Hepatocyte (in vitro differentiated cells): ENCODE data around the gene TTC7B. TPM values are rescaled to one million over a fixed set of nuclear protein-coding genes. Genes with fewer than 3 reads are reported as not detected.
A peak's percentile ranks its signal among the peaks of the same experiment; 100 is the strongest.

Experiments
- DNase-seq: peaks from one replicate; pipeline ENCODE4 v3.0.0-alpha.2; 2016; ENCODE audit warnings: low spot score
- H2AFZ ChIP-seq: fragments of 200-600 bp; sonication (generic); 2 replicates; pipeline ENCODE4 v1.6.0; 2016; ENCODE audit warnings: antibody characterized with exemption, mild to moderate bottlenecking
- H3K27ac ChIP-seq: fragments of 200-600 bp; sonication (generic); 2 replicates; pipeline ENCODE4 v1.5.1; 2016; ENCODE audit warnings: mild to moderate bottlenecking
- H3K27me3 ChIP-seq: fragments of 200-600 bp; sonication (generic); 2 replicates; pipeline ENCODE4 v1.6.1; 2016
- H3K36me3 ChIP-seq: fragments of 200-600 bp; sonication (generic); replicated peaks from 2 replicates; pipeline ENCODE4 v1.5.1; 2016; ENCODE audit warnings: low read depth; ENCODE audit not compliant: insufficient read depth
- H3K4me1 ChIP-seq: fragments of 200-600 bp; sonication (generic); 2 replicates; pipeline ENCODE4 v1.5.1; 2016; ENCODE audit warnings: mild to moderate bottlenecking, moderate library complexity; ENCODE audit not compliant: insufficient read depth
- H3K4me2 ChIP-seq: fragments of 200-600 bp; sonication (generic); 2 replicates; pipeline ENCODE4 v1.6.0; 2016
- H3K4me3 ChIP-seq: fragments of 200-600 bp; sonication (generic); 2 replicates; pipeline ENCODE4 v1.5.1; 2016; ENCODE audit warnings: mild to moderate bottlenecking
- H3K79me2 ChIP-seq: fragments of 200-600 bp; sonication (generic); 2 replicates; pipeline ENCODE4 v1.6.0; 2017; ENCODE audit warnings: mild to moderate bottlenecking
- H3K9me2 ChIP-seq: fragments of 200-600 bp; sonication (generic); replicated peaks from 2 replicates; pipeline ENCODE4 v1.6.0; 2017; ENCODE audit warnings: mild to moderate bottlenecking; ENCODE audit not compliant: insufficient read depth
- H3K9me3 ChIP-seq: fragments of 200-600 bp; sonication (generic); 2 replicates; pipeline ENCODE4 v1.5.1; 2016; ENCODE audit warnings: low read depth, mild to moderate bottlenecking
- H4K20me1 ChIP-seq: fragments of 200-600 bp; sonication (generic); 2 replicates; pipeline ENCODE4 v1.6.0; 2016; ENCODE audit warnings: mild to moderate bottlenecking; ENCODE audit not compliant: insufficient read depth, poor library complexity, severe bottlenecking
- EZH2 ChIP-seq: fragments of 200-600 bp; sonication (generic); IDR thresholded peaks from 2 replicates; pipeline ENCODE4 v1.6.1; 2016; ENCODE audit warnings: antibody characterized with exemption, mild to moderate bottlenecking, borderline replicate concordance
- EZH2phosphoT487 ChIP-seq: fragments of 200-600 bp; sonication (generic); IDR thresholded peaks from one replicate; pipeline ENCODE4 v1.6.1; 2018; ENCODE audit warnings: antibody characterized with exemption, mild to moderate bottlenecking, low read depth, moderate library complexity; ENCODE audit not compliant: unreplicated experiment, severe bottlenecking
- WGBS: methylation state at CpG from one replicate; pipeline ENCODE4 v1.1.6; 2016; ENCODE audit warnings: low lambda C conversion rate; ENCODE audit errors: missing lambda C conversion rate; 5-methylcytosine and 5-hydroxymethylcytosine counted together
- polyA plus RNA-seq: library from polyadenylated mRNA; unstranded; fragments of >200 nt; fragmentation: Nextera tagmentation; extraction: Ambion mirVana; gene quantifications from 2 replicates; pipeline ENCODE4 v1.2.1, GENCODE V29; 2016
- total RNA-seq: library from RNA; depleted of rRNA; stranded (reverse); fragments of >200 nt; gene quantifications from 2 replicates; pipeline ENCODE4 v1.2.3, GENCODE V29; 2014
- TF ChIP-seq, protein P1 (sequence below): fragments of 200-600 bp; sonication (generic); IDR thresholded peaks from 2 replicates; pipeline ENCODE4 v1.5.1; 2016; ENCODE audit warnings: antibody characterized with exemption, mild to moderate bottlenecking; ENCODE audit not compliant: poor library complexity

Gene TTC7B
- total and polyA plus RNA-seq, 2 experiments from 2014 or later: 10.7 to 25.5 TPM

DNA sequence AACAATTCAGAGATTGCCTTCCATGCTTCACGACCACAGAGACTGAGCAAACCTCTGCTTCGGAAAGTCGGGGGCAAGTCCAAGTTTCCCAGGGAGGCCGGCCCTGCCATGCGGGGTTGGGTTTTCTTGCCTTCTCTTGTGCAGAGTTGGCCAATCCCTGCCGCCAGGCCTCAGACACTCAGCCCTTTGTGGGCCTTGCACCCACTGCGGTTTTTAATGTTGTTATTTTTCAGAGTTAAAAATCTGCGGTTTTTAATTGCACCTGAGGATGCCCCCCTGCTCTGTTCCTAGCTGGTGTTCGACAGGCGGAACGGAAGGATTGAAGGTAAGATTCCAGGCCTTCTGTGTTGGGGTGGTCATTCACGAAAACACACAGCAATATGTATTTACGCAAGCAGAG is 310.7 kb downstream of the TTC7B start:
- peaks cover 17% of the 10 kb centered on the region for H3K4me1 ChIP-seq
- H3K27me3 ChIP-seq: no peaks in the 10 kb centered on the region
- no peaks in the 10 kb centered on the region for H4K20me1 ChIP-seq
- no peak overlapping the region for H3K4me2 ChIP-seq
- no peak overlapping the region for H2AFZ ChIP-seq
- H3K36me3 ChIP-seq: no peaks in the 10 kb centered on the region
- TF ChIP-seq EZH2: no peak
- no peak for TF ChIP-seq EZH2phosphoT487
- TF ChIP-seq, protein P1, sequence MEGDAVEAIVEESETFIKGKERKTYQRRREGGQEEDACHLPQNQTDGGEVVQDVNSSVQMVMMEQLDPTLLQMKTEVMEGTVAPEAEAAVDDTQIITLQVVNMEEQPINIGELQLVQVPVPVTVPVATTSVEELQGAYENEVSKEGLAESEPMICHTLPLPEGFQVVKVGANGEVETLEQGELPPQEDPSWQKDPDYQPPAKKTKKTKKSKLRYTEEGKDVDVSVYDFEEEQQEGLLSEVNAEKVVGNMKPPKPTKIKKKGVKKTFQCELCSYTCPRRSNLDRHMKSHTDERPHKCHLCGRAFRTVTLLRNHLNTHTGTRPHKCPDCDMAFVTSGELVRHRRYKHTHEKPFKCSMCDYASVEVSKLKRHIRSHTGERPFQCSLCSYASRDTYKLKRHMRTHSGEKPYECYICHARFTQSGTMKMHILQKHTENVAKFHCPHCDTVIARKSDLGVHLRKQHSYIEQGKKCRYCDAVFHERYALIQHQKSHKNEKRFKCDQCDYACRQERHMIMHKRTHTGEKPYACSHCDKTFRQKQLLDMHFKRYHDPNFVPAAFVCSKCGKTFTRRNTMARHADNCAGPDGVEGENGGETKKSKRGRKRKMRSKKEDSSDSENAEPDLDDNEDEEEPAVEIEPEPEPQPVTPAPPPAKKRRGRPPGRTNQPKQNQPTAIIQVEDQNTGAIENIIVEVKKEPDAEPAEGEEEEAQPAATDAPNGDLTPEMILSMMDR: no peak
- H3K9me3 ChIP-seq: no peaks in the 10 kb centered on the region
- DNase-seq: no peak
- no peaks in the 10 kb centered on the region for H3K79me2 ChIP-seq
- no peaks in the 10 kb centered on the region for H3K9me2 ChIP-seq
- 92% methylated on average over 13 of the region's 13 CpGs for WGBS
- no peak overlapping the region for H3K4me3 ChIP-seq
- H3K27ac ChIP-seq: no peak overlapping the region

DNA sequence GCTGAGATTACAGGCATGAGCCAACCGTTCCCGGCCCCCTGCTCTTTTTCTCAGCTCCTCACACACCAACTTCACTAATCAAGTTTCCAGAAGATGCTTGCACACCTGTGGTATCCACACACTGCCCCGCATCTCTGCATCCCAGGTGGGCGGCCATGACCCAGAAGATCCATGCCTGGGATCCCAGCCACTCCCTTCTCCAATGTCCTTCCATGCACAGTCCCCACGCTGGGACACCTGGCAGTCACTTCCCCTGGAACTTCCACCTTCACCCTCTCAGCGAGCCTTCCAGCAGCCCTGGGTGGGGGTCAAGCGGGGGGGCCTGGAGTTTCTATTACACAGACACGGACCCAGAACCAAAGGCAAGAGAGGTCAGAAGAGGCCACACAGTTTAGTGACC is 311.6 kb downstream of the TTC7B start:
- Histone ChIP-seq H2AFZ (no peak overlapping the region), H3K4me3 (no peak overlapping the region), H3K27ac (no peak overlapping the region), H3K4me1 (peaks cover 14% of the 10 kb centered on the region), H3K4me2 (no peak overlapping the region), H3K9me3 (no peaks in the 10 kb centered on the region), H3K9me2 (no peaks in the 10 kb centered on the region), H4K20me1 (no peaks in the 10 kb centered on the region), H3K27me3 (no peaks in the 10 kb centered on the region), H3K36me3 (no peaks in the 10 kb centered on the region), H3K79me2 (no peaks in the 10 kb centered on the region)
- no peak for DNase-seq
- TF ChIP-seq EZH2phosphoT487 (no peak), EZH2 (no peak)
- TF ChIP-seq, protein P1: no peak
- 95% methylated on average over 8 of the region's 8 CpGs for WGBS

DNA sequence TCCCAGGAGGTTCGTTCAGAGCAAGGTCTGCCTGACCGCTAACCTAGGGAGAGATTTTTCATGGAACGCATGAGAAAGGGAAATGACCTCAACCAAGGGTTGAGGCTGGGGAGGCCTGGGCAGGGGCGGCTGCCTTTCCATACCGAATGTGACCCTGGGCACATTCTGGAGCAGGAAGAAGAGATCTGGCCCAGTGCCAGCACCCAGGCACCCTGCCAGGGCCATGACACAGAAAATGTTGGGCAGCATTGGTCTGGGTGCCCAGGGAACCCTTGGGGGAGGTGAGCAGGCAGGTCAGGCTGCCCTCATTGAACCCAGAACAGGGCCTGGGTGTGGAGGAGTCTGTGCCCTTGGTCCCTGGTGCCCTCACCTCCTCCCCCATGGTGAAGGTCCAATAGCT is 312.6 kb downstream of the TTC7B start:
- Histone ChIP-seq H2AFZ (no peak overlapping the region), H3K4me1 (peaks cover 5% of the 10 kb centered on the region), H3K27ac (no peak overlapping the region), H3K79me2 (no peaks in the 10 kb centered on the region), H4K20me1 (no peaks in the 10 kb centered on the region), H3K36me3 (no peaks in the 10 kb centered on the region), H3K9me3 (no peaks in the 10 kb centered on the region), H3K4me3 (no peak overlapping the region), H3K27me3 (no peaks in the 10 kb centered on the region), H3K9me2 (no peaks in the 10 kb centered on the region), H3K4me2 (no peak overlapping the region)
- DNase-seq: no peak
- 86% methylated on average over 5 of the region's 5 CpGs for WGBS
- TF ChIP-seq EZH2: no peak
- no peak for TF ChIP-seq EZH2phosphoT487
- TF ChIP-seq, protein P1: no peak

DNA sequence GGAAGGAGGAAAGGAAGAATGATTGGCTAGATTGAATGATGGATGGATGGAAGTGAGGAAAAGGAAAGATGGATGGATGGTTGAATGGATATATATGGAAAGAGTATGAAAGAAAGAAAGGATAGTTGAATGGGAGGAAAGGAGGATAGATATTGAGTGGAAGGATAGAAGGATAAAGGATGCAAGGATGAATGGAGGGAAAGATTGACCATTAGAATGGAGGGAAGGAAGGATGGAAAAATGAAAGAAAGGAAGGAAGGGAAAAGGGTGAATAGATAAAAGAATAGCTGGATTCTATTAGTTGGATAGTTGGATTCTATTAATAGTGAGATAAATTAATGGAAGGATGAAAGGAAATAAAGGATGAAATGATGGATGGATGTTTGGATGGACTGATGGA is 313.5 kb downstream of the TTC7B start:
- Histone ChIP-seq H3K4me3 (no peak overlapping the region), H3K4me2 (no peak overlapping the region), H3K27me3 (no peaks in the 10 kb centered on the region), H3K9me3 (no peaks in the 10 kb centered on the region), H3K79me2 (no peaks in the 10 kb centered on the region), H2AFZ (no peak overlapping the region), H3K4me1 (no peaks in the 10 kb centered on the region), H3K27ac (peak overlapping the region; percentile 33), H4K20me1 (no peaks in the 10 kb centered on the region), H3K9me2 (no peaks in the 10 kb centered on the region), H3K36me3 (no peaks in the 10 kb centered on the region)
- no peak for DNase-seq
- TF ChIP-seq, protein P1: no peak
- TF ChIP-seq EZH2phosphoT487 (no peak), EZH2 (no peak)
